ENCODE measurements around the gene HOOK2.
"Not testable (repeated sequence)": the region's sequence is repeated elsewhere in the genome, so short reads cannot be mapped to it uniquely, and the experiment has no call there.

Gene HOOK2

GRCh38 chr19:12802267-12803106, 27.1 kb upstream of the HOOK2 start:
- TF ChIP-seq, protein P1, sequence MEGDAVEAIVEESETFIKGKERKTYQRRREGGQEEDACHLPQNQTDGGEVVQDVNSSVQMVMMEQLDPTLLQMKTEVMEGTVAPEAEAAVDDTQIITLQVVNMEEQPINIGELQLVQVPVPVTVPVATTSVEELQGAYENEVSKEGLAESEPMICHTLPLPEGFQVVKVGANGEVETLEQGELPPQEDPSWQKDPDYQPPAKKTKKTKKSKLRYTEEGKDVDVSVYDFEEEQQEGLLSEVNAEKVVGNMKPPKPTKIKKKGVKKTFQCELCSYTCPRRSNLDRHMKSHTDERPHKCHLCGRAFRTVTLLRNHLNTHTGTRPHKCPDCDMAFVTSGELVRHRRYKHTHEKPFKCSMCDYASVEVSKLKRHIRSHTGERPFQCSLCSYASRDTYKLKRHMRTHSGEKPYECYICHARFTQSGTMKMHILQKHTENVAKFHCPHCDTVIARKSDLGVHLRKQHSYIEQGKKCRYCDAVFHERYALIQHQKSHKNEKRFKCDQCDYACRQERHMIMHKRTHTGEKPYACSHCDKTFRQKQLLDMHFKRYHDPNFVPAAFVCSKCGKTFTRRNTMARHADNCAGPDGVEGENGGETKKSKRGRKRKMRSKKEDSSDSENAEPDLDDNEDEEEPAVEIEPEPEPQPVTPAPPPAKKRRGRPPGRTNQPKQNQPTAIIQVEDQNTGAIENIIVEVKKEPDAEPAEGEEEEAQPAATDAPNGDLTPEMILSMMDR (IDR thresholded peaks at IDR 0.05; ENCODE audit: low read depth, low read length) = no peak
- DNase-seq (ENCODE audit: extremely low read depth, low read depth) = no peak

DNA sequence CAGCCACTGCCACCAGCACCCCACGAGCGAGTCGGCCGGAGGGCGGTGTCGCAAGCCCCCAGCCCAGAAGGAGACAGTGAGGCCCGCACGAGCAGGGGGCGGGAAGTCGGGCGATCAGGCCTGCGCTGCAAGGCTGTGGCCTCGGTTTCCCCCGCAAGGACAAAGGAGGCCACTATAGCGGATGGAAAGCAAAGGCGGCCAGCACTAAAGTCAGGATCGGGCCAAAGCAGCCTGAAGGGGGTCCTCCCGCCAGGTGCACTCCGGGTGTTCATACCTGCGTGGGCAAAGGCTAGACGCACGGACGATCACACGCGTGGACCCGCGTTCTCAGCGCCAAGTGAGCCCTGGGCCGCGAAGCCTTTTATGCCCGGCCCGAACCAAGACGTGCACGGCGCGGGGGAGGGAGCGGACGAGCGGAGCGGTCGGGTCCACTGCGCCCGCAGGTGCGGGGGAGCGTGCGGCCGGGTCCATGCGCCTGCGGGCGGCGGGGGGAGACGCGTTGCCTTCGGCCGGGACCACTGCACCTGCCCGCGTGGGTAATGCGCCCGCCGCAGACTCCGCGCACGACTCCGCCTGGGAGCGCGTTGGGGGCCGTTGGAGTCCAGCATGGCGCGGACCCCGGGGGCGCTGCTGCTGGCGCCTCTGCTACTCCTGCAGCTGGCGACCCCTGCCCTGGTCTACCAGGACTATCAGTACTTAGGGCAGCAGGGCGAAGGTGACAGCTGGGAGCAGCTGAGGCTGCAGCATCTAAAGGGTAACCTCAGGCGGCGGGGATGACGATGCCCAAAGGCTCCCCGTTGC, 26.3 kb upstream of the HOOK2 start, which contains the start of the genes PRDX2 and THSD8:
TSS of gene PRDX2 (minus strand) at position 335 of the 801 bp plus-strand sequence. CDS start 539 bp downstream, outside the sequence.
TSS of gene THSD8 (plus strand) at position 604 of the 801 bp plus-strand sequence. CDS start at position 607, 3 bp downstream.
- TF ChIP-seq, protein P1 (IDR thresholded peaks at IDR 0.05; ENCODE audit: low read depth, low read length) = no peak
- DNase-seq (ENCODE audit: extremely low read depth, low read depth) = no peak

- DNase-seq (ENCODE audit: extremely low read depth, low read depth) = no peak
- TF ChIP-seq, protein P1 (IDR thresholded peaks at IDR 0.05; ENCODE audit: low read depth, low read length) = no peak
These were observed 25.6 kb upstream of the HOOK2 start for GRCh38 chr19:12800923-12801465.

DNA sequence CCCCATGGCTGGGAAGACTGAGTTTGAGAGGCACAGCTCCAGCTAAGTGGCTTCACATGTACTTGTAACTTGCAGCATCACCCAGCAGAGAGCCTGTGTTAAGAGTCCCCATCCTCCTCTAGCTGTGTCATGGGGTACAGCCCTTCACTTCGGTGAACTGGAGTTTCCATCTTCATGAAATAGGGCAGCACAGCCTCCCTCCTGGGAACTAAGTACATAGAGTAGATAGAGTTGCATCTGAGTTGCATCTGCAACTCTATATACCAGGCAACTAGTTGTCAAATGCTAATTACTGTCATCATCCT, 25.1 kb upstream of the HOOK2 start:
- no peak for DNase-seq (ENCODE audit: extremely low read depth, low read depth)
- TF ChIP-seq, protein P1 (IDR thresholded peaks at IDR 0.05; ENCODE audit: low read depth, low read length) = no peak

DNA sequence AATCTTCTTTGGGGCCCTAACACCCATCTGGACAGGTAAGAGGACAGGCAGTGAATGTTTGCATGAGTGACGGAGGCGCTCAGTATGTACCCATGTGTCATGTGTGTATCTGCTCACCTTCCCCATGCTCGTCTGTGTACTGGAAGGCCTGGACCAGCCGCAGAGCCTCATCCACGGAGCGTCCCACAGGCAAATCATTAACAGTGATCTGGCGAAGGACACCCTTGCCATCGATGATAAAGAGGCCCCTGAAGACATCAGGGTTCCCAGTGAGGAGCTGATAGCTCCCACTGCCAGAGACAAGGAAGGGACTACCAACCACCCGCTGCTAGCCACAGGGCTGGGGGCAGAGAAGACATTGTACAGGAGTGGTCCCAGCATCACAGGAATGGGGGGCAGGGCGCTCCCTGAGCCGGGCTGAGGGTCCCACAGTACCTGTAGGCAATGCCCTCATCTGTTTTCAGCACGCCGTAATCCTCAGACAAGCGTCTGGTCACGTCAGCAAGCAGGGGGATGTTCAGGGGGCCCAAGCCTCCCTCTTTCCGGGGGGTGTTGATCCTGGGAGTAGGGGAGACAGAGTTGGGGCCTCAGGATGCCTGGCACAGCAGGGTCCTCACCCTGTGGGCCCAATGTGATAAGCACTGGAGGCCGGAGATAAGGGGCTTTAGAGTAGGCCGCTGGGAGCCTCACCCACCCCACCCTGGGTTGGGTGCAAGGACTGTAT, 24.6 kb upstream of the HOOK2 start:
- no peak for DNase-seq (ENCODE audit: extremely low read depth, low read depth)
- TF ChIP-seq, protein P1 (IDR thresholded peaks at IDR 0.05; ENCODE audit: low read depth, low read length) = no peak

GRCh38 chr19:12797607-12798006, 22.3 kb upstream of the HOOK2 start:
- DNase-seq (ENCODE audit: extremely low read depth, low read depth) = not testable (repeated sequence)

GRCh38 chr19:12797141-12797587, 21.8 kb upstream of the HOOK2 start:
- DNase-seq (ENCODE audit: extremely low read depth, low read depth) = no peak
- TF ChIP-seq, protein P1 (IDR thresholded peaks at IDR 0.05; ENCODE audit: low read depth, low read length) = no peak

All from AG09319 (cell line).